Measurements from ENCODE around the gene SLC22A16. TPM values are rescaled to one million over a fixed set of nuclear protein-coding genes. Genes with fewer than 3 reads are reported as not detected.
"Not testable (repeated sequence)": the region's sequence is repeated elsewhere in the genome, so short reads cannot be mapped to it uniquely, and the experiment has no call there.

SLC22A16 gene
- total RNA-seq, 2 donors from 2014 or later = not detected

DNA sequence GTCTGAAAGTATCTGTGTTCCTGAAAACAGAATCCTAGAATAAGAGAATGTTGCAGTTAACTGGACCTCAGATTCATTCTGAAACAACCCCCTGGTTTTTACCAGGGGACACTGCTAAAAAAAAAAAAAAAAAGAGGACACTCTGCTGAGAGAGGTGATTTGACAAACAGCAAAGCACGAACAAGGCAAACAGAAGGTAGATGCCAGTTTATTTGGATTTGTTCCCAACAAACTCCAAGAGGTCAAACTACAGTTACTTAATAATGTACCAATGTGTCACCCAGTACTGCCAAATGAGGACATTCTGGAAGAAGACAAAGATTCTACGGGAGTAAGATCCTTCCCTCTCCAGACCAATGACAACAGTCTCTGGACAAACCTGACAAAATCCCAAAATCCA is 40.6 kb upstream of the SLC22A16 start:
- no peak for DNase-seq
- ATAC-seq = no peak
- H3K36me3 ChIP-seq (replicated peaks in 1 of 2; ENCODE audit: insufficient read depth in 1 of 2, low read depth in 2 of 2) = no peaks in the 10 kb centered on the region
- H3K9me3 ChIP-seq = no peaks in the 10 kb centered on the region
- H3K27me3 ChIP-seq = no peaks in the 10 kb centered on the region
- H3K4me3 ChIP-seq = no peak overlapping the region
- no peak overlapping the region for H3K27ac ChIP-seq
- intact Hi-C loops (cut with DNase I) = no loop called here
- WGBS, 2 donors = 27 to 40% methylated on average over 2 of the region's 2 CpGs
- peaks cover 19% of the 10 kb centered on the region for H3K4me1 ChIP-seq
- TF ChIP-seq, protein P1, sequence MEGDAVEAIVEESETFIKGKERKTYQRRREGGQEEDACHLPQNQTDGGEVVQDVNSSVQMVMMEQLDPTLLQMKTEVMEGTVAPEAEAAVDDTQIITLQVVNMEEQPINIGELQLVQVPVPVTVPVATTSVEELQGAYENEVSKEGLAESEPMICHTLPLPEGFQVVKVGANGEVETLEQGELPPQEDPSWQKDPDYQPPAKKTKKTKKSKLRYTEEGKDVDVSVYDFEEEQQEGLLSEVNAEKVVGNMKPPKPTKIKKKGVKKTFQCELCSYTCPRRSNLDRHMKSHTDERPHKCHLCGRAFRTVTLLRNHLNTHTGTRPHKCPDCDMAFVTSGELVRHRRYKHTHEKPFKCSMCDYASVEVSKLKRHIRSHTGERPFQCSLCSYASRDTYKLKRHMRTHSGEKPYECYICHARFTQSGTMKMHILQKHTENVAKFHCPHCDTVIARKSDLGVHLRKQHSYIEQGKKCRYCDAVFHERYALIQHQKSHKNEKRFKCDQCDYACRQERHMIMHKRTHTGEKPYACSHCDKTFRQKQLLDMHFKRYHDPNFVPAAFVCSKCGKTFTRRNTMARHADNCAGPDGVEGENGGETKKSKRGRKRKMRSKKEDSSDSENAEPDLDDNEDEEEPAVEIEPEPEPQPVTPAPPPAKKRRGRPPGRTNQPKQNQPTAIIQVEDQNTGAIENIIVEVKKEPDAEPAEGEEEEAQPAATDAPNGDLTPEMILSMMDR (IDR thresholded peaks at IDR 0.05) = no peak
- no peak for TF ChIP-seq POLR2A (IDR thresholded peaks at IDR 0.05)

DNA sequence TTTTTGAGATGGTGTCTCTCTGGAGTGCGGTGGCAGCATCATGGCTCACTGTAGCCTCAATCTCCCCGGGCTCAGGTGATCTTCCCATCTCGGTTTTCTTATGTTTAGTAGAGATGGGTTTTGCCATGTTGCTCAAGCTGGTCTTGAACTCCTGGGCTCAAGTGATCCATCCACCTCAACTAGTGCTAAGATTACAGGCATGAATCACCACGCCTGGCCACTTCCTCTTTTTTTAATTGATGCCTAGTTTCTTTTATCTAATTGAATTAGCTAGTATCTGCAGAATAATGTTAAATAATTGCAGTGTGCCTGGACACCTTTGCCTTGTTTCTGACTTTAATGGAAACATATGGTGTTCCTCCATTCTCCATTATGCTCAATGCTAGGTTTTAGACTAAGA is 38.4 kb upstream of the SLC22A16 start:
- WGBS, 2 donors = 77 to 84% methylated on average over 4 of the region's 4 CpGs
- Histone ChIP-seq H3K27ac (no peak overlapping the region), H3K36me3 (replicated peaks in 1 of 2; ENCODE audit: insufficient read depth in 1 of 2, low read depth in 2 of 2) (no peaks in the 10 kb centered on the region), H3K9me3 (no peaks in the 10 kb centered on the region), H3K4me1 (peaks cover 19% of the 10 kb centered on the region), H3K27me3 (no peaks in the 10 kb centered on the region), H3K4me3 (no peak overlapping the region)
- no peak for TF ChIP-seq POLR2A (IDR thresholded peaks at IDR 0.05)
- TF ChIP-seq, protein P1 (IDR thresholded peaks at IDR 0.05) = no peak
- intact Hi-C loops (cut with DNase I) = no loop called here
- ATAC-seq (no peak), DNase-seq (no peak)

DNA sequence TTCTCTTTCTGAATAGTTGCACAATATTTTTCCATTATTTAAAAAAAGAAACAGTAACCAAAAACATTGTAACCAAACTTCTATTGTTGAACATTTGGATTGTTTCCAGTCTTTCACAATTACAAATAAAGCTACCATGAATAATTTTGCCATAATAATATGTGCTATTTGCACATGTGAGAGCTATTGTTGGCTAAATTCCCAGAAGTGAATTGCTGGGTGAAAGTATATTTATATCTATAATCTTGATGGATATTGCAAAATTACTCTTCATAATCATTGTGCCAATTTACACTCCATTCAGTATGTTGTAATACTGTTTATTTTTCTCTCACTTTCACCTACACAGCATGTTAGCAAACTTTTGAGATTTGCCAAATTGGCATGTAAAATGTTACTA is 36.6 kb upstream of the SLC22A16 start:
- no peaks in the 10 kb centered on the region for H3K27me3 ChIP-seq
- no peak for DNase-seq
- no peak overlapping the region for H3K4me3 ChIP-seq
- no peaks in the 10 kb centered on the region for H3K9me3 ChIP-seq
- H3K36me3 ChIP-seq (replicated peaks in 1 of 2; ENCODE audit: insufficient read depth in 1 of 2, low read depth in 2 of 2) = no peaks in the 10 kb centered on the region
- intact Hi-C loops (cut with DNase I) = no loop called here
- H3K27ac ChIP-seq = no peak overlapping the region
- ATAC-seq = peak; percentile 48
- peaks cover 19% of the 10 kb centered on the region for H3K4me1 ChIP-seq
- TF ChIP-seq, protein P1 (IDR thresholded peaks at IDR 0.05) = no peak
- no peak for TF ChIP-seq POLR2A (IDR thresholded peaks at IDR 0.05)

DNA sequence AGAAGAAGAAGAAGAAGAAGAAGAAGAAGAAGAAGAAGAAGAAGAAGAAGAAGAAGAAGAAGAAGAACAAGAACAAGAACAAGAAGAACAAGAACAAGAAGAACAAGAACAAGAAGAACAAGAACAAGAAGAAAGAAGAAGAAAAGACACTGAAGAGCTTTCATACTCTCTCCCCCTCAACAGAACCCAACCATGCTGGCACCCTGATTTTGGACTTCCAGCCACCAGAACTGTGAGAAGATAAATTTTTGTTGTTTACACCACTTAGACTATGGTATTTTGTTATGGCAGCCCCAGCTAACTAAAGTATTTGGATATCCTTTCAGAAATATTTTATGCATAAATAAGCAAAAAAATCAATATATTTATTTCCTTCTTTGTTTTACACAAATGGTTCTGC is 36.1 kb upstream of the SLC22A16 start:
- intact Hi-C loops (cut with DNase I); DNase-seq; H3K27ac ChIP-seq; H3K4me3 ChIP-seq; H3K27me3 ChIP-seq; H3K9me3 ChIP-seq; ATAC-seq; H3K36me3 ChIP-seq (replicated peaks in 1 of 2; ENCODE audit: insufficient read depth in 1 of 2, low read depth in 2 of 2): not testable (repeated sequence)
- peaks cover 18% of the 10 kb centered on the region for H3K4me1 ChIP-seq

DNA sequence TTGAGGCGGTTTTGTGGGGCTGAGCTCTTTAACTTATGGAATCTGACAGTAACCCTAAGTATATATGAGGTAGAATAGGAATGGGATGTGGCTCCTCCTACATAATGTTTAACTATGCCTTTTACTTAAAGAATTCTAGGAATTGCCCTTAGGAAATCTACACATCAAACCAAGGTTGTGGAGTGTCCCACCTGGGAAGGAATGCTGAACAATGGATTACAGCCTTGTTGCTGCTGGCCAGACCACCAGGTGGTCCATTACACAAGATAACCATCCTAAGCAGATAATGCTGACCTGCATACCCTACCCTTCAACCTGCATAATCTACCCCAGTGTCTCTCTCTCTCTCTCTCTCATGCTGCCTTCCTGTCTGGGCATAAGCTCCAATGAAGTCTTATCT is 35.0 kb upstream of the SLC22A16 start:
- H3K4me1 ChIP-seq = peaks cover 8% of the 10 kb centered on the region
- WGBS, 2 donors = 95 to 100% methylated on average over 1 of the region's 1 CpG

More for the DNA sequence above, 35.0 kb upstream of the SLC22A16 start:
- Histone ChIP-seq H3K27me3 (no peaks in the 10 kb centered on the region), H3K9me3 (no peaks in the 10 kb centered on the region), H3K4me3 (no peak overlapping the region), H3K36me3 (replicated peaks in 1 of 2; ENCODE audit: insufficient read depth in 1 of 2, low read depth in 2 of 2) (no peaks in the 10 kb centered on the region), H3K27ac (no peak overlapping the region)
- intact Hi-C loops (cut with DNase I) = no loop called here
- TF ChIP-seq, protein P1 (IDR thresholded peaks at IDR 0.05) = no peak
- no peak for TF ChIP-seq POLR2A (IDR thresholded peaks at IDR 0.05)
- no peak for DNase-seq
- no peak for ATAC-seq
